Activated T-helper 17 cell treated with anti-CD3 and anti-CD28 coated beads, Interleukin-2, amount 50 U/mL, for 72 hours (primary cell): ENCODE results near the gene RABL2B. TPM values are rescaled to one million over a fixed set of nuclear protein-coding genes. Genes with fewer than 3 reads are reported as not detected.

Source experiments
- ATAC-seq: fragments of 150-1000 bp; cut with Tn5 transposase; replicated peaks from 2 replicates; pipeline ENCODE4 v1.10.0; 2021; ENCODE audit warnings: mild to moderate bottlenecking, moderate library complexity
- H3K27ac Mint-ChIP-seq: one replicate; pipeline ENCODE4 v1.8.0; 2022; ENCODE audit warnings: mixed read lengths
- H3K27me3 Mint-ChIP-seq: one replicate; pipeline ENCODE4 v1.8.0; 2022; ENCODE audit warnings: mixed read lengths
- H3K36me3 Mint-ChIP-seq: one replicate; pipeline ENCODE4 v1.8.0; 2022; ENCODE audit warnings: low read depth, mild to moderate bottlenecking, mixed read lengths
- H3K4me1 Mint-ChIP-seq: one replicate; pipeline ENCODE4 v1.8.0; 2022; ENCODE audit warnings: mixed read lengths
- H3K4me3 Mint-ChIP-seq: one replicate; pipeline ENCODE4 v1.8.0; 2022; ENCODE audit warnings: mild to moderate bottlenecking, mixed read lengths
- H3K9me3 Mint-ChIP-seq: one replicate; pipeline ENCODE4 v1.8.0; 2022; ENCODE audit warnings: mixed read lengths
- total RNA-seq, 2 donors: library from RNA; stranded (reverse); gene quantifications; one replicate each; pipeline ENCODE4 v1.2.3, GENCODE V29; 2022

The RABL2B gene
- total RNA-seq, 2 donors from 2014 or later = 17.6 to 20.1 TPM

DNA sequence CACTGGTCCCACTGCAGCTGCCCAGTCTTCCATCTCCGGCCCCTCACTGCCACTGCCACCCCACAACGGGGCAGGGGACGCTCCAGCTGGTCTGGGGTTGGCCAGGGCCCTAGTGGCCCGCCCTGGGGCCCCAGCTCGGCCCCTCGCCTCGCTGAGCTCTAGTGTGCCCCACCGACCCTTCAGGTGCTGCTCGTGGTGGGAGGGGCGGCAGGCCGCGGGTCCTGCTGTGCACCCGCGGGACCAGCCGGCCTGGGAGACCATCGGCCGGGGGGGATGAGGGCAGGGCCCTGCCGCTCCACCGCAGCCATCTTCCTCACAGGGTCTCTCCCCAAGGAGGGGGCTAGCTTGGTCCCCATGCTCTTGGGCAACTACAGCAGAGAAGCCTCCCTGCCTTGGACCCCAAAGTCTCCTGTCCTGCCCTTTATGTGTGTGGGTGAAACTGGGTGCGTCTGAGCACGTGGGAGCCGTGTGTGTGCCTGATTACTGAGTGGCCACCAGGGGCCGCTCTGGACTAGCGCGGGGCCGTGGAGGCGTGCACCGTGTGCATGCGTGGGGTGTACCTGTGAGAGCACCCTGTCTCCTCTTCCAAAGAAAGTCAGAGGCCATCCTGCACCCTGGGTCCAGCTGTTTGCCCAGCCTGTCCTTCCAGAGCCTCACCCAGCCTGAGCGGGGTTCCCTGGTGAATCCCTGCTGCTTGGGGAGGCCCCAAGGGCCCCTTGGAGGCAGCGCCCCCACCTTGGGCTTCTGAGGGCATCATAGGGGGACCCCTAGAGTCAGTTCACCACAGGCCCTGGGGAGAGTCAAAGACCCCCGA is 51.4 kb downstream of the RABL2B start:
- Mint-ChIP-seq H3K4me3 (no peak overlapping the region), H3K4me1 (no peaks in the 10 kb centered on the region), H3K9me3 (no peaks in the 10 kb centered on the region), H3K27ac (no peak overlapping the region), H3K36me3 (no peaks in the 10 kb centered on the region), H3K27me3 (no peaks in the 10 kb centered on the region)
- ATAC-seq = peak; percentile 94

DNA sequence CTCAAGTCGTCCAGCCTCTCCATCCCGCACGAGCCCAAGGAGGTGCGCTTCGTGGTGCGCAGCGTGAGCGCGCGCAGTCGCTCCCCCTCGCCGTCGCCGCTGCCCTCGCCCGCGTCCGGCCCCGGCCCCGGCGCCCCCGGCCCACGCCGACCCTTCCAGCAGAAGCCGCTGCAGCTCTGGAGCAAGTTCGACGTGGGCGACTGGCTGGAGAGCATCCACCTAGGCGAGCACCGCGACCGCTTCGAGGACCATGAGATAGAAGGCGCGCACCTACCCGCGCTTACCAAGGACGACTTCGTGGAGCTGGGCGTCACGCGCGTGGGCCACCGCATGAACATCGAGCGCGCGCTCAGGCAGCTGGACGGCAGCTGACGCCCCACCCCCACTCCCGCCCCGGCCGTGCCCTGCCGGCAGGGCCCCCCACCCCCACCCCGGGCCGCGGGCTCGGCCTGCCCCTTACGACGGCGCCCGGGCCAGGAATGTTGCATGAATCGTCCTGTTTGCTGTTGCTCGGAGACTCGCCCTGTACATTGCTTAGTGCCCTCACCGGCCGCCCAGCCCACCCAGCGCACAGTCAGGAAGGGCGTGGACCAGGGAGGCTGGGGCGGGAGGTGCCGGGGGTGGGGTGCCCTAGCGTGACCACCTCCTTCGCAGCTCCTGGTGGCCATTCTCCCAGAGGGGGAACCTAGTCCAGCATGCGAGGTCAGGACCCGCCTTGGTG is 52.3 kb downstream of the RABL2B start:
- Mint-ChIP-seq H3K27me3 (no peaks in the 10 kb centered on the region), H3K36me3 (no peaks in the 10 kb centered on the region)

DNA sequence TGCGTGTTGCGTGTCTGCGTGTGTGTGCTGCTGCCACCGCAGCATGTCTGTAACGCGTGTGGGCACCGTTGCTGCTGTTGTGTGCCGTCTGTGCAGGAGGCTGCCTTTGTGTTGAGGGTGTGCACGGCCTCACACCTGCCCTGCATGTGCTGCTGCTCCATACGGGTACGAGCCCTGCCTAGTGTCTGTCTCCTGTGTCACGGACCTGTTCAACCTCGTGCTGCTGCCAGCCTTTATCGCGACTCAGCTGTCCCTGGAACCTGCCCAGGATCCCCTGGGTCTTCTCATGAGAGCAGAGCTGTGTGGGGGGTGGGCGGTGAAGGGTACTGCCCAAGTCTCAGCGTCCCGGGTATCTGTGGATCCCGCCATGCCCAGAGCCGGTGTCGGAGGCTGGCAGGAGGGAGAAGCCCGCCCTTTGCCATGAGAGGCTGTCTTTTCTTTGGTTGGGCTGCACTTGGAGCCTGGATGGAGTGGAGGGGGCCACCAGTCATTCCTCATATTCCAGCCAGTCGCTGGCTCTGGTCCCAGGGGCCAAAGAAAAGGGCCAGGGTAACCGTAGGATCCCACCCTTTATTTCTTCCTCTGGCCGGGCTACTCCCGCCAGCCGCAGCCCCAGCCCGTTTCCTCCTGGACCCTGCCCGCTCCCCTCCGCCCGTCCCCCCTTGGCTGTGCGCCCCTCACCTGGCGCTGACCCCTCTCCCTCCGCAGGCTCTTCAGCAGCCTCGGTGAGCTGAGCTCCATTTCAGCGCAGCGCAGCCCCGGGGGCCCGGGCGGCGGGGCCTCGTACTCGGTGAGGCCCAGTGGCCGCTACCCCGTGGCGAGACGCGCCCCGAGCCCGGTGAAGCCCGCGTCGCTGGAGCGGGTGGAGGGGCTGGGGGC is 53.2 kb downstream of the RABL2B start:
- Mint-ChIP-seq H3K4me3 (no peak overlapping the region), H3K36me3 (no peaks in the 10 kb centered on the region), H3K9me3 (no peaks in the 10 kb centered on the region), H3K27ac (no peak overlapping the region), H3K4me1 (no peaks in the 10 kb centered on the region), H3K27me3 (no peaks in the 10 kb centered on the region)
- ATAC-seq = no peak

More for the DNA sequence above, 52.3 kb downstream of the RABL2B start:
- Mint-ChIP-seq H3K4me3 (no peak overlapping the region), H3K27ac (no peak overlapping the region), H3K9me3 (no peaks in the 10 kb centered on the region), H3K4me1 (no peaks in the 10 kb centered on the region)
- no peak for ATAC-seq

DNA sequence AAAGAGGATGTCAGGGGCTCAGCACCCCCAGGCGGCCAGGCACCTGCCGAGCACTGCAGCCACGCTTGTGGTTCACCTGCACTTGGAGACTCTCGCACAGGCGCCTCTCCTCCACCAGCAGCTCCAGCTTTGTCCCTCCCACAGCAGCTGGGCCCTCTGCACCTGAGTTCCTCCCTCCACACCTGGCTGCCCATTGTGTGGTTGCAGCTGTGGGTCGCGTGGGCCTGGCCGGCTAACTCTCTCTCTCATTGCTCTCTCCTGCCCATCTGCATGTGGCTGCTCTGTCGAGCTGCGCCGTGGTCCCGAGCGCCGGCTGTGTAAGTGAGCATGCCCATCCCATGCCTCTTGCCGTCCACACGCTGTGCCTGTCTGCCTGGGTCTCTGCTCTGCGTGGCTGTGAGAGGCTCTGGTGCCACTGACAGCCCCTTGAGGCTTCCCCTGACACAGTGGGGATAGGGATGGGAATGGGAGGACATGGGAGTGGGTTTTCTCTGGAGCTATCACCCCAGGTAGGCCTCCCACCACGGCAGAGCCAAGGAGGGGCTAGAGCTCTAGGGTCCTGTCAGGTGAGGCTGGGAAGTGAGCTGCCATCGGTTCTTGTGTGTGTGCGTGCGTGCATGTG is 53.9 kb downstream of the RABL2B start:
- Mint-ChIP-seq H3K4me1 (no peaks in the 10 kb centered on the region), H3K27ac (no peak overlapping the region), H3K9me3 (no peaks in the 10 kb centered on the region), H3K4me3 (no peak overlapping the region), H3K27me3 (no peaks in the 10 kb centered on the region), H3K36me3 (no peaks in the 10 kb centered on the region)
- ATAC-seq = no peak

DNA sequence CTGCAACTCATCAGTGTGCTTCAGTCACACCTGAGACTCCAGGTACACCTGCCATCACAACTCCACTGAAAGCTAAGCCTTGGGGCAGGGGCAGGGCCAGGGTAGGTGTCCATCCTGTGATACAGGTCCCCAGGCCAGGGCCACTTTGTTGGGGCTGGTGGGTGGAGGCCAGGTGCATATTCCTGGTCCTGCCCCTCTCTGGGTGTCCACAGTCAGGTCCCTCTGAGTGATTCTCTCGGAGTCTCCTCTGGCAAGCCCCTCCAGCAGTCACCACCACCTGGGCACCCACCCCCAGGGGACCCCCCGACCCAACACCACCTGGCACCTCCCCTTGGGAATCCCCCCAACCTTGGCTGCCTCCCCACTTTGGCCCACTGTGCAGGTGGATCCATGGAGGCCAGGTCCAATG is 54.9 kb downstream of the RABL2B start:
- Mint-ChIP-seq H3K27ac (no peak overlapping the region), H3K36me3 (no peaks in the 10 kb centered on the region), H3K4me1 (no peaks in the 10 kb centered on the region), H3K27me3 (no peaks in the 10 kb centered on the region), H3K9me3 (no peaks in the 10 kb centered on the region), H3K4me3 (no peak overlapping the region)
- no peak for ATAC-seq

DNA sequence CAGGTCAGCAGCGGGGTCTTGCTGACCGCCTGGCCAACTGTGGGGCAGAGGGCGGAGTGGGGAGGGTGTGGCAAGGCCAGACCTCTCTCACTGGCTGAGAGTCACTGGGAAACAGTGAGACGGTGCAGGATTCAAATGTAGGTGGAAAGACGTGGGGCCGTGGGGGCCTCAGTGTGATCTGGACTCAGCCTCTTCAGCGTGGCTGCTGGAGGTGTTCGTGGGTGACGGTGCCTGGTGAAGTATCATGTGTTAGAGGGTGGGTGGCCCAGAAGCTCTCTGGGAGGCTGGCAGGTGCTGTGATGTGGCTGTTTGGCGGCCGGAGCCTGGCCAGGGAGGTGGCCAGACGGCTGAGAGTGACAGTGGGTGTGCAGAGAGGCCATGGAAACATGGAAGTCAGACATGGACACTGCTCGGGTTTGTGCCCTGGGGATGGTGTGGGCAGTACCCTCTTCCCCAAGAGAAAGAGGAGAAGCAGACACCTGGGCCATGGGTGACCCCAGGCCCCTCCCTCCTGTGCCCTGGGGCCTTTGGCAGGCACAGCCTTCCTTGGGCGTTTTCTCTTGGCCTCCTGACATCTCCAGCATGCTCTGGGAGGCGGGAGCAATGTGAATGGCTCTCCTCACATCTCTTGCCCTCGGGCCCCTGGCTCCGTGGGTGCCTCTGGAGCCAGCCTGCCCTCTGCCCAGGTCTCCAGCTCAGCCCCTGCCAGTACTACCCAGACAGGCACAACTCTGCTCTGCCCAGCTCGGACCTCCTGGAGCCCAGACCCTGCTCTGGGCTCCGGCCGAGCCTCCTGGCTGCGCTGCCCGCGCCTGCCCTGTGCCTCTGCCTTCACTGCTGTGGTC is 55.5 kb downstream of the RABL2B start:
- Mint-ChIP-seq H3K4me1 (no peaks in the 10 kb centered on the region), H3K36me3 (no peaks in the 10 kb centered on the region)

DNA sequence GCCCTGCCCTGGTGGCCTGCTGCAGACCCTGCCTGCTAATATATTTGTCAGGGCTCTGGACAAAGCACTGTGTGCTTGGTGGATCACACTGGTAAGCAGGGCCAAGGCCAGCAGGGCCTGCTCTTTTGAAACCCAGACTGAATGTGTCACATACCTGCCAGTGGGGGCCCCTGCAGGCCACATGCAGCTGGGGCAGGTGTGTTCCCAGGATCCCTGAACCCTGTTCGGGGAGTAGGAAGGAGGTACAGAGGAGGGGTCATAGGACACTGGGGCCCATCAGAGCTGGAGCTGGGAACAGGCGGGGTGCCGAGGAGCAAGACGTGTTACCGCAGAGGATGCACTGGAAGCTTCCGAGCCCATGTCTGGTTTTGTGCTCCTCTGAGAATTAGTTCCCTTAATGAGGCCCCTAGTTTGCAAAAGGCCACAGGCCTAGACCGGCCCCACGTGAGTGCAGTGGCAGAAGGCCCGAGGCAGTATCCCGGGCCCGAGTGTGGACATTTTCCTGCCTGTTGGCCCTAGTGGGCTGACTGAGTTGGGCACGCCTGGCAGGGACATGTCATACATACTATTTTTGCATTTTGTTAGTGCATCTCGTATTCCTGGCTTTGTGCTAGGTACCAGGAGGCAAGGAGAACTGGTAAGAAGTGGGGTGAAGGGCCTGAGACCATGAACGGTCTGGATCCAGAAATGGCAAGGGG is 56.6 kb downstream of the RABL2B start:
- ATAC-seq = no peak
- Mint-ChIP-seq H3K27me3 (no peaks in the 10 kb centered on the region), H3K9me3 (no peaks in the 10 kb centered on the region), H3K27ac (no peak overlapping the region), H3K4me3 (no peak overlapping the region), H3K4me1 (no peaks in the 10 kb centered on the region), H3K36me3 (no peaks in the 10 kb centered on the region)

More for the DNA sequence above, 55.5 kb downstream of the RABL2B start:
- Mint-ChIP-seq H3K4me3 (no peak overlapping the region), H3K9me3 (no peaks in the 10 kb centered on the region), H3K27me3 (no peaks in the 10 kb centered on the region), H3K27ac (no peak overlapping the region)
- ATAC-seq = no peak

DNA sequence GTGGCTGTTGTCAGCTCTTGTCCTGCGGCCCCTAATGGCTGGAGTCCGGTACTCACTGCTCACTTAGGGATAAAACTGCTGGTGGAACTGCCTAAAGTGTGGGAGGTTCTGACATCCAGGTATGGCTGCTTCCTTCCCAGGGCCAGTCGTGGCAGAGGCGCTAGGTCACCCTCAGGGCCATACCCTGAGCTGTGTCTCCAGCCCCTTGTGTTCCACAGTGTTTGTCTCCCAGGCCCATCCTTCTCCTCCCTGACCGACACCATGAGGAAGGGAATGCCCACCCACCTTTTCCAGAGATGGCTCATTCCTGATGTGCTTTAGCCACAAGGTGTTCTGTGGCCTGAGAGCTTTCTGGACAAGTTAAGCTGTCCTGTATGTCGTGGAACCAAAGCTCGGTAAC is 57.8 kb downstream of the RABL2B start:
- Mint-ChIP-seq H3K36me3 (no peaks in the 10 kb centered on the region), H3K27ac (no peak overlapping the region), H3K4me3 (no peak overlapping the region), H3K9me3 (no peaks in the 10 kb centered on the region), H3K27me3 (no peaks in the 10 kb centered on the region), H3K4me1 (no peaks in the 10 kb centered on the region)
- ATAC-seq = no peak

DNA sequence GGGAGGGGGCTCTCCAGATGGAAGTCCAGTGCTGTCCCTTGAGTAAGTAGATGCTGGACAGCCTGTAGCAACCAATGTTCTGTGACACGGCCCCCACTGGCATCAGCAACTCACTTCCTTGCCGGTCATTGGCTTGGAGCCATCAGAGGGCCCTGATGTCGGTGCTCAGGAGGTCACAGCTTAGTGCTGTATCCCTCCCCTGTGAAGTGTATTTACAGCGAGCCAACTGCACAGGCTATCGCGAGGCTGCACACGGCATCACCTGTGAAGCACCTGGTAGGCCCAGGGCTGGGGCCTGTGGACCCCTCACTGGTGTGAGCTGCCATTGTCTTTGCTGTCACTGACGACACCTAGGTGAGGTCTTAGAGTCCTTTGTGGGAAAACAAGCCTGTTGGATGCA is 58.8 kb downstream of the RABL2B start:
- no peaks in the 10 kb centered on the region for H3K36me3 Mint-ChIP-seq
- no peak overlapping the region for H3K27ac Mint-ChIP-seq
- H3K27me3 Mint-ChIP-seq = no peaks in the 10 kb centered on the region
- ATAC-seq = no peak
- no peak overlapping the region for H3K4me3 Mint-ChIP-seq
- no peaks in the 10 kb centered on the region for H3K4me1 Mint-ChIP-seq
- no peaks in the 10 kb centered on the region for H3K9me3 Mint-ChIP-seq

DNA sequence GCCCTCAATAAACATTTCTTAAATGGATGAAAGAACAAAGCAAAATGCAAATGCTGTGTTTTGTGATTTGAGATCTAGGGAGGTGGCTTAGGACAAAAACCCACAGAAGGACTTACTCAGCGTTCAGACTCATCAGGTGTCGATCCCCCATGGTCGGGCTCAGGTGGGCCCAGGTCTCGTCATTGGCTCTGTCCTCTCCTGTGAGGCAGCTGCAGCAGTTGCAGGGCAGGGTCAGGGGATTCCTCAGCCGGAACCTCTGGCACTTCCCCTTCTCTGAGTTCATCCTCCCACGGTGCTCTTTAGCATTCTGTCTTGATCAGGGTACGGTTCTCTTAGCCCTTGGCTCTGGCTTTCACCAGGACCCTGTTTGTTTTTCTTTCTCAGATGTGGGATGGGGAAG is 59.4 kb downstream of the RABL2B start:
- Mint-ChIP-seq H3K4me1 (no peaks in the 10 kb centered on the region), H3K4me3 (no peak overlapping the region), H3K36me3 (no peaks in the 10 kb centered on the region), H3K9me3 (no peaks in the 10 kb centered on the region), H3K27me3 (no peaks in the 10 kb centered on the region), H3K27ac (no peak overlapping the region)
- ATAC-seq = no peak

DNA sequence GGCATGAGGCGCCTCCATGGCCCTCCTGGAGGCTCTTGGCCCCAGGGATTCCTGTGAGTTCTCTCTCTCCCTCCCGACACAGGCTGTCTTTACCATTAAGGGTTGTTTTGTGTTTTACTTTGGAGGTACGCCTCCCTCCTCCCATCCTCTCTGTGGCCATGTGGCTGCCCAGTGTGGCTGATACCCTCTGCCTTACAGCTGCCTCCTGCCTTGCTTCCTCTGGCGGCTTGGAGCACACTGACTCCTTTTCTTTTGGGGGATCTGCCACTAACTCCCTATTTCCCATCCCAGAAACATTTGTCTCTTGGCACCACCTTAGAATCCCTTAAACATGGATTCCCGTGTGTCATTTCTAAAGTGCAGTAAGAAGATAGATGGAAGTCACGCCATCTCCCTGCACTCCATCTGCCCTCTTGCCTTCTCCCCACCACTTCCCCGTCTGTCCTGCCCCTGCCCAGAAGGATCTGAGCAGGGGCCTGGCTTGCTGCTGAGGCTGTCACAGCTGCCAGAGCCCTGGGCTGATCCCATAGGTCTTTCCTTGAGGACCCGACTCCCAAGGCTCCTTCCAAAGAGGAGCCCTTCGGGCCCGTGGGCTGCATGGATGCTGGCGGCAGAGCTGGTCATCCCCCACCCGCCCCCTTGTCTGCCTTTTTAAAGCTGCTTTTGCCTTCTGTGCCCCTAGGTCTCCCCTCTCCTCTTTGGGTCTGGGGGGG is 60.6 kb downstream of the RABL2B start:
- no peaks in the 10 kb centered on the region for H3K27me3 Mint-ChIP-seq
- ATAC-seq = no peak
- no peaks in the 10 kb centered on the region for H3K9me3 Mint-ChIP-seq
- H3K4me3 Mint-ChIP-seq = no peak overlapping the region
- H3K27ac Mint-ChIP-seq = no peak overlapping the region
- H3K36me3 Mint-ChIP-seq = no peaks in the 10 kb centered on the region
- H3K4me1 Mint-ChIP-seq = no peaks in the 10 kb centered on the region

DNA sequence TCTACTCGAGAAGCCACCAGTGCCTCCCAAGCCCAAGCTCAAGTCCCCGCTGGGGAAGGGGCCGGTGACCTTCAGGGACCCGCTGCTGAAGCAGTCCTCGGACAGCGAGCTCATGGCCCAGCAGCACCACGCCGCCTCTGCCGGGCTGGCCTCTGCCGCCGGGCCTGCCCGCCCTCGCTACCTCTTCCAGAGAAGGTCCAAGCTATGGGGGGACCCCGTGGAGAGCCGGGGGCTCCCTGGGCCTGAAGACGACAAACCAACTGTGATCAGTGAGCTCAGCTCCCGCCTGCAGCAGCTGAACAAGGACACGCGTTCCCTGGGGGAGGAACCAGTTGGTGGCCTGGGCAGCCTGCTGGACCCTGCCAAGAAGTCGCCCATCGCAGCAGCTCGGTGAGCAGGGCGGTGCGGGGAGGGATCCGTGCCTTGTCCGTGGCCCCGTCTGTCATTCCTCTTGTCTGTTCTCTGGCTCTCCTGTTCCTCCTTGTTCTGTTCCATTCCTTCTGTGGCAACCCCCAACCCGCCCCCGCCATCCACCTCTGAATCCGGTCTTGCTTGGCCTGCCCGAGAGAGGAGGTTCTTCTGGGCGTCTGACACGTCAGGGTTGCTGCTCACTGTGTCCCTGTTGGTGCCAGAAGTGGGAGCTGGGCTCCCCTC is 61.3 kb downstream of the RABL2B start:
- no peak for ATAC-seq
- Mint-ChIP-seq H3K9me3 (no peaks in the 10 kb centered on the region), H3K36me3 (no peaks in the 10 kb centered on the region), H3K4me3 (no peak overlapping the region), H3K4me1 (no peaks in the 10 kb centered on the region), H3K27ac (no peak overlapping the region), H3K27me3 (no peaks in the 10 kb centered on the region)
